ENCODE data around the gene SRD5A2. TPM values are rescaled to one million over a fixed set of nuclear protein-coding genes. Genes with fewer than 3 reads are reported as not detected.
"Not testable (repeated sequence)": the region's sequence is repeated elsewhere in the genome, so short reads cannot be mapped to it uniquely, and the experiment has no call there.

The SRD5A2 gene
- total RNA-seq, 2 experiments from 2014 or later: not detected

- H3K27me3 Mint-ChIP-seq: peaks cover 21% of the 10 kb centered on the region
- ChIA-PET POLR2A (no interaction called here), CTCF (no interaction called here)
- H3K36me3 Mint-ChIP-seq (ENCODE audit: low read depth): no peaks in the 10 kb centered on the region
- no peak overlapping the region for H3K27ac Mint-ChIP-seq
- DNase-seq: no peak
- no peak overlapping the region for H3K4me3 Mint-ChIP-seq
- no peaks in the 10 kb centered on the region for H3K4me1 Mint-ChIP-seq
- no peaks in the 10 kb centered on the region for H3K9me3 Mint-ChIP-seq
Measured at GRCh38 chr2:31526946-31527732, 53.6 kb downstream of the SRD5A2 start.

GRCh38 chr2:31525876-31526275, 54.9 kb downstream of the SRD5A2 start:
- peaks cover 23% of the 10 kb centered on the region for H3K27me3 Mint-ChIP-seq
- CTCF ChIA-PET: interaction anchor here (0.8 kb wide), 1 partner anchor 151 kb away, joined by 3 read pairs; no protein-coding TSS in a partner anchor
- H3K4me3 Mint-ChIP-seq: no peak overlapping the region
- POLR2A ChIA-PET: no interaction called here
- no peak for DNase-seq
- H3K4me1 Mint-ChIP-seq: no peaks in the 10 kb centered on the region
- no peaks in the 10 kb centered on the region for H3K36me3 Mint-ChIP-seq (ENCODE audit: low read depth)
- no peak overlapping the region for H3K27ac Mint-ChIP-seq
- no peaks in the 10 kb centered on the region for H3K9me3 Mint-ChIP-seq

- DNase-seq: no peak
- ChIA-PET POLR2A (no interaction called here), CTCF (interaction anchor here (1.9 kb wide), 1 partner anchor 9 kb away, joined by 6 read pairs; no protein-coding TSS in a partner anchor)
- no peak overlapping the region for H3K4me3 Mint-ChIP-seq
- peaks cover 21% of the 10 kb centered on the region for H3K27me3 Mint-ChIP-seq
- H3K4me1 Mint-ChIP-seq: no peaks in the 10 kb centered on the region
- H3K27ac Mint-ChIP-seq: no peak overlapping the region
- no peaks in the 10 kb centered on the region for H3K36me3 Mint-ChIP-seq (ENCODE audit: low read depth)
- H3K9me3 Mint-ChIP-seq: no peaks in the 10 kb centered on the region
Measured at GRCh38 chr2:31524592-31524991, 56.1 kb downstream of the SRD5A2 start.

GRCh38 chr2:31523871-31524492, 56.8 kb downstream of the SRD5A2 start:
- H3K9me3 Mint-ChIP-seq: no peaks in the 10 kb centered on the region
- POLR2A ChIA-PET: no interaction called here

GRCh38 chr2:31522786-31523185, 58.0 kb downstream of the SRD5A2 start:
- Mint-ChIP-seq H3K9me3 (no peaks in the 10 kb centered on the region), H3K27ac (no peak overlapping the region), H3K27me3 (peaks cover 21% of the 10 kb centered on the region), H3K4me3 (no peak overlapping the region), H3K36me3 (ENCODE audit: low read depth) (no peaks in the 10 kb centered on the region), H3K4me1 (no peaks in the 10 kb centered on the region)
- DNase-seq: no peak
- CTCF ChIA-PET: interaction anchor here (1.0 to 1.9 kb wide), 5 partner anchors 11 to 811 kb away, joined by 3 to 6 read pairs (median 4); no protein-coding TSS in a partner anchor
- POLR2A ChIA-PET: no interaction called here

More at GRCh38 chr2:31523871-31524492, 56.8 kb downstream of the SRD5A2 start:
- Mint-ChIP-seq H3K36me3 (ENCODE audit: low read depth) (no peaks in the 10 kb centered on the region), H3K27me3 (peaks cover 21% of the 10 kb centered on the region), H3K4me3 (no peak overlapping the region), H3K4me1 (no peaks in the 10 kb centered on the region), H3K27ac (no peak overlapping the region)
- DNase-seq: peak; percentile 48
- CTCF ChIA-PET: interaction anchor here (1.0 to 1.9 kb wide), 4 partner anchors 10 to 812 kb away, joined by 4 to 6 read pairs (median 5); no protein-coding TSS in a partner anchor

- Mint-ChIP-seq H3K4me3 (no peak overlapping the region), H3K27ac (no peak overlapping the region), H3K27me3 (peaks cover 6% of the 10 kb centered on the region), H3K4me1 (no peaks in the 10 kb centered on the region), H3K9me3 (no peaks in the 10 kb centered on the region), H3K36me3 (ENCODE audit: low read depth) (no peaks in the 10 kb centered on the region)
- ChIA-PET CTCF (no interaction called here), POLR2A (no interaction called here)
- DNase-seq: no peak
Measured at GRCh38 chr2:31517442-31518203, 63.1 kb downstream of the SRD5A2 start.

GRCh38 chr2:31515586-31515985, 65.2 kb downstream of the SRD5A2 start:
- Mint-ChIP-seq H3K27ac (no peak overlapping the region), H3K4me3 (no peak overlapping the region), H3K27me3 (no peaks in the 10 kb centered on the region), H3K9me3 (no peaks in the 10 kb centered on the region), H3K36me3 (ENCODE audit: low read depth) (no peaks in the 10 kb centered on the region), H3K4me1 (no peaks in the 10 kb centered on the region)
- no peak for DNase-seq
- POLR2A ChIA-PET: no interaction called here
- CTCF ChIA-PET: no interaction called here

GRCh38 chr2:31513553-31513952, 67.2 kb downstream of the SRD5A2 start:
- peaks cover 5% of the 10 kb centered on the region for H3K27me3 Mint-ChIP-seq
- no peak overlapping the region for H3K4me3 Mint-ChIP-seq
- ChIA-PET POLR2A (no interaction called here), CTCF (no interaction called here)
- DNase-seq: no peak
- no peaks in the 10 kb centered on the region for H3K9me3 Mint-ChIP-seq
- no peaks in the 10 kb centered on the region for H3K36me3 Mint-ChIP-seq (ENCODE audit: low read depth)
- no peak overlapping the region for H3K27ac Mint-ChIP-seq
- no peaks in the 10 kb centered on the region for H3K4me1 Mint-ChIP-seq

- H3K27me3 Mint-ChIP-seq: peaks cover 7% of the 10 kb centered on the region
- H3K9me3 Mint-ChIP-seq: no peaks in the 10 kb centered on the region
- ChIA-PET CTCF (no interaction called here), POLR2A (no interaction called here)
- H3K27ac Mint-ChIP-seq: no peak overlapping the region
- DNase-seq: no peak
- H3K4me1 Mint-ChIP-seq: no peaks in the 10 kb centered on the region
- no peak overlapping the region for H3K4me3 Mint-ChIP-seq
- H3K36me3 Mint-ChIP-seq (ENCODE audit: low read depth): no peaks in the 10 kb centered on the region
Measured at GRCh38 chr2:31511376-31511775, 69.4 kb downstream of the SRD5A2 start.

GRCh38 chr2:31505111-31505510, 75.6 kb downstream of the SRD5A2 start:
- H3K36me3 Mint-ChIP-seq (ENCODE audit: low read depth): no peaks in the 10 kb centered on the region
- no peak for DNase-seq
- ChIA-PET CTCF (no interaction called here), POLR2A (no interaction called here)
- H3K27me3 Mint-ChIP-seq: peaks cover 11% of the 10 kb centered on the region
- H3K4me1 Mint-ChIP-seq: no peaks in the 10 kb centered on the region
- H3K4me3 Mint-ChIP-seq: no peak overlapping the region
- no peaks in the 10 kb centered on the region for H3K9me3 Mint-ChIP-seq
- no peak overlapping the region for H3K27ac Mint-ChIP-seq

- Mint-ChIP-seq H3K4me1 (no peaks in the 10 kb centered on the region), H3K36me3 (ENCODE audit: low read depth) (no peaks in the 10 kb centered on the region), H3K4me3 (no peak overlapping the region), H3K9me3 (no peaks in the 10 kb centered on the region), H3K27ac (no peak overlapping the region), H3K27me3 (peaks cover 10% of the 10 kb centered on the region)
- ChIA-PET POLR2A (no interaction called here), CTCF (no interaction called here)
- DNase-seq: no peak
Measured at GRCh38 chr2:31504311-31504710, 76.4 kb downstream of the SRD5A2 start.

- H3K9me3 Mint-ChIP-seq; H3K4me3 Mint-ChIP-seq; H3K36me3 Mint-ChIP-seq (ENCODE audit: low read depth); H3K27ac Mint-ChIP-seq; CTCF ChIA-PET; H3K27me3 Mint-ChIP-seq; DNase-seq; H3K4me1 Mint-ChIP-seq; POLR2A ChIA-PET: not testable (repeated sequence)
Measured at GRCh38 chr2:31496451-31496874, 84.3 kb downstream of the SRD5A2 start.

GRCh38 chr2:31489339-31489738, 91.4 kb downstream of the SRD5A2 start:
- H3K4me3 Mint-ChIP-seq; POLR2A ChIA-PET; H3K4me1 Mint-ChIP-seq; H3K9me3 Mint-ChIP-seq; H3K27me3 Mint-ChIP-seq; H3K27ac Mint-ChIP-seq; CTCF ChIA-PET; DNase-seq; H3K36me3 Mint-ChIP-seq (ENCODE audit: low read depth): not testable (repeated sequence)

All from activated CD4-positive, alpha-beta memory T cell treated with anti-CD3 and anti-CD28 coated beads, Interleukin-2, amount 10 ng/mL, durations not matched to agents 7 days and 5 days (primary cell).